Dermis microvascular lymphatic vessel endothelial cell (primary cell): ENCODE measurements around the gene PISD. TPM values are rescaled to one million over a fixed set of nuclear protein-coding genes. Genes with fewer than 3 reads are reported as not detected.
"Not testable (repeated sequence)": the region's sequence is repeated elsewhere in the genome, so short reads cannot be mapped to it uniquely, and the experiment has no call there.

Experiments
- DNase-seq, 2 donors: peaks; one replicate each; pipeline versions ENCODE4 v3.0.0 to v3.0.0-alpha.2; 2010; ENCODE audit warnings: low read depth in 2 of 2
- total RNA-seq: library from RNA; depleted of rRNA; stranded (reverse); fragments of >200 nt; gene quantifications from 2 replicates; pipeline ENCODE4 v1.2.1, GENCODE V29; 2014

The PISD gene
- total RNA-seq: 19.8 and 29.5 TPM in 2 replicates

- DNase-seq: peak; percentile 88 to 97
Observed at GRCh38 chr22:31661851-31662667, at the start of gene PISD. PISD (minus strand) TSS chr22:31662215; CDS start chr22:31662208, 7 bp downstream.

- DNase-seq: not testable (repeated sequence)
Observed at GRCh38 chr22:31711226-31711625, 49.2 kb upstream of the PISD start.

- DNase-seq: peak in 1 of 2 donors; percentile 19
Observed at GRCh38 chr22:31707519-31707918, 45.5 kb upstream of the PISD start.

GRCh38 chr22:31695423-31695822, 33.4 kb upstream of the PISD start:
- DNase-seq: peak in 1 of 2 donors; percentile 2

GRCh38 chr22:31694046-31694445, 32.0 kb upstream of the PISD start:
- not testable (repeated sequence) for DNase-seq

GRCh38 chr22:31692186-31692886, 30.3 kb upstream of the PISD start:
- DNase-seq: no peak

GRCh38 chr22:31691408-31691807, 29.4 kb upstream of the PISD start:
- DNase-seq: no peak

GRCh38 chr22:31683181-31684105, 21.4 kb upstream of the PISD start:
- no peak for DNase-seq

- DNase-seq: no peak
Observed at GRCh38 chr22:31682751-31683150, 20.7 kb upstream of the PISD start.

GRCh38 chr22:31681349-31682345, 19.6 kb upstream of the PISD start:
- DNase-seq: no peak

- DNase-seq: peak in 1 of 2 donors; percentile 4
Observed at GRCh38 chr22:31680861-31681341, 18.9 kb upstream of the PISD start.

- no peak for DNase-seq
Observed at GRCh38 chr22:31678748-31679147, 16.7 kb upstream of the PISD start.

- DNase-seq: peak; percentile 74 to 93
Observed at GRCh38 chr22:31676700-31677099, 14.7 kb upstream of the PISD start.

GRCh38 chr22:31674219-31674618, 12.2 kb upstream of the PISD start:
- not testable (repeated sequence) for DNase-seq

GRCh38 chr22:31668849-31669248, 6.8 kb upstream of the PISD start:
- not testable (repeated sequence) for DNase-seq

GRCh38 chr22:31662668-31663037, 638 bp upstream of the PISD start:
- no peak for DNase-seq

GRCh38 chr22:31660860-31661341, 1.1 kb downstream of the PISD start:
- peak in 1 of 2 donors; percentile 84 for DNase-seq

GRCh38 chr22:31659246-31659645, 2.8 kb downstream of the PISD start:
- DNase-seq: no peak

GRCh38 chr22:31654408-31654807, 7.6 kb downstream of the PISD start:
- no peak for DNase-seq

- no peak for DNase-seq
Observed at GRCh38 chr22:31653944-31654343, 8.1 kb downstream of the PISD start.
